Retinal pigment epithelial cell (primary cell): ENCODE measurements around the gene EIF4G3.

Experiments used
- DNase-seq: peaks from one replicate; pipeline ENCODE4 v3.0.0-alpha.2; 2010; ENCODE audit warnings: low read depth
- H3K4me3 ChIP-seq: 2 replicates; pipeline ENCODE4 v1.5.1; 2011; ENCODE audit warnings: mild to moderate bottlenecking, low read length, control low read depth, moderate library complexity
- CTCF ChIP-seq: conservative IDR thresholded peaks from 2 replicates; pipeline ENCODE4 v1.5.1; 2011; ENCODE audit warnings: low read depth, low read length, control low read depth, inconsistent platforms

EIF4G3 gene

GRCh38 chr1:20883766-20884165 lies 292.9 kb downstream of the EIF4G3 start:
- TF ChIP-seq CTCF, result no peak
- DNase-seq, result no peak
- no peak overlapping the region for H3K4me3 ChIP-seq

GRCh38 chr1:20882837-20883236 lies 293.9 kb downstream of the EIF4G3 start:
- no peak for TF ChIP-seq CTCF
- no peak for DNase-seq

GRCh38 chr1:20878799-20879198 lies 297.9 kb downstream of the EIF4G3 start:
- no peak for TF ChIP-seq CTCF
- DNase-seq, result no peak
- H3K4me3 ChIP-seq, result no peak overlapping the region

More at GRCh38 chr1:20882837-20883236, 293.9 kb downstream of the EIF4G3 start:
- H3K4me3 ChIP-seq, result no peak overlapping the region

- no peak for DNase-seq
- no peak for TF ChIP-seq CTCF
- no peak overlapping the region for H3K4me3 ChIP-seq
Observed at GRCh38 chr1:20875198-20875973, 301.3 kb downstream of the EIF4G3 start.

GRCh38 chr1:20873311-20873710 lies 303.4 kb downstream of the EIF4G3 start:
- no peak overlapping the region for H3K4me3 ChIP-seq
- TF ChIP-seq CTCF, result no peak
- no peak for DNase-seq

- no peak for TF ChIP-seq CTCF
- DNase-seq, result no peak
- H3K4me3 ChIP-seq, result no peak overlapping the region
Observed at GRCh38 chr1:20871419-20871818, 305.3 kb downstream of the EIF4G3 start.

- no peak for DNase-seq
- no peak for TF ChIP-seq CTCF
- no peak overlapping the region for H3K4me3 ChIP-seq
Observed at GRCh38 chr1:20870718-20871117, 306.0 kb downstream of the EIF4G3 start.
